H1 (cell line): ENCODE measurements around the gene OS9. TPM values are rescaled to one million over a fixed set of nuclear protein-coding genes. Genes with fewer than 3 reads are reported as not detected.

Experiments
- polyA plus RNA-seq, 7 experiments: library from polyadenylated mRNA; depleted of rRNA in 3 of 7; stranded (reverse) in 5 of 7; unstranded in 2 of 7; fragments of >200 nt in 5 of 7; fragments of 200-250 nt in 2 of 7; gene quantifications; 1 replicate in 5 of 7; 2 replicates in 1 of 7; 4 replicates in 1 of 7; pipeline versions ENCODE4 v1.2.1 to v1.2.3, GENCODE V29; 2011 to 2013; ENCODE audit warnings: missing spikeins in 2 of 7, mixed read lengths in 2 of 7
- total RNA-seq: library from RNA; stranded (reverse); fragmentation: NEBNext Ultra II Directional; extraction: Animal tissue kit (Norgen Biotek cat#: 25700); gene quantifications from 2 replicates; pipeline ENCODE4 v1.2.1, GENCODE V29; 2021
- TF ChIP-seq, protein P1 (sequence below): fragments of 300-600 bp; sonication (generic); IDR thresholded peaks from 2 replicates; pipeline ENCODE4 v1.7.1; 2012; ENCODE audit warnings: low read length, moderate library complexity, mild to moderate bottlenecking, inconsistent platforms; ENCODE audit not compliant: insufficient replicate concordance

OS9 gene
- total and polyA plus RNA-seq, 2 of the 8 experiments (the other 6 are each of a cell fraction or from before 2014, with no cell fraction given) = 71.0 to 108 TPM

DNA sequence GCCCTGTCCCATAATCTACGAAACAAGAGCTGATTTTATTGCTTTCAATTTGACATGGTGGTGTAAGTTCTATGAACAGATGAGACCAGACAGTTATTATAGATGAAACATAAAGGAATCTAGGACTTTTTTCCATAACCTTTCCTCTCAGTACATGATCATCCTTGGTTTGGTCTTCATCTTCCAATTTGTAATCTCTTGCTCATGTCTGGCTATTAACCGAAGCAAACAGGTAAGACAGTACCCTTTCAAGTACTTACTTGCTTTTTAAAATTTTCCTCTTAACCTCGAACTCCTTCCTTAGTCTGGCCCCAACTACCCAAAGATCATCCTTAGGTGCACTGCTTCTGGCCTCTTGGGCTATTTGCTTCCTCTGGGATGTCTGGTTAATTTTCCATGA lies 52.1 kb downstream of the OS9 start (continued):
- TF ChIP-seq, protein P1, sequence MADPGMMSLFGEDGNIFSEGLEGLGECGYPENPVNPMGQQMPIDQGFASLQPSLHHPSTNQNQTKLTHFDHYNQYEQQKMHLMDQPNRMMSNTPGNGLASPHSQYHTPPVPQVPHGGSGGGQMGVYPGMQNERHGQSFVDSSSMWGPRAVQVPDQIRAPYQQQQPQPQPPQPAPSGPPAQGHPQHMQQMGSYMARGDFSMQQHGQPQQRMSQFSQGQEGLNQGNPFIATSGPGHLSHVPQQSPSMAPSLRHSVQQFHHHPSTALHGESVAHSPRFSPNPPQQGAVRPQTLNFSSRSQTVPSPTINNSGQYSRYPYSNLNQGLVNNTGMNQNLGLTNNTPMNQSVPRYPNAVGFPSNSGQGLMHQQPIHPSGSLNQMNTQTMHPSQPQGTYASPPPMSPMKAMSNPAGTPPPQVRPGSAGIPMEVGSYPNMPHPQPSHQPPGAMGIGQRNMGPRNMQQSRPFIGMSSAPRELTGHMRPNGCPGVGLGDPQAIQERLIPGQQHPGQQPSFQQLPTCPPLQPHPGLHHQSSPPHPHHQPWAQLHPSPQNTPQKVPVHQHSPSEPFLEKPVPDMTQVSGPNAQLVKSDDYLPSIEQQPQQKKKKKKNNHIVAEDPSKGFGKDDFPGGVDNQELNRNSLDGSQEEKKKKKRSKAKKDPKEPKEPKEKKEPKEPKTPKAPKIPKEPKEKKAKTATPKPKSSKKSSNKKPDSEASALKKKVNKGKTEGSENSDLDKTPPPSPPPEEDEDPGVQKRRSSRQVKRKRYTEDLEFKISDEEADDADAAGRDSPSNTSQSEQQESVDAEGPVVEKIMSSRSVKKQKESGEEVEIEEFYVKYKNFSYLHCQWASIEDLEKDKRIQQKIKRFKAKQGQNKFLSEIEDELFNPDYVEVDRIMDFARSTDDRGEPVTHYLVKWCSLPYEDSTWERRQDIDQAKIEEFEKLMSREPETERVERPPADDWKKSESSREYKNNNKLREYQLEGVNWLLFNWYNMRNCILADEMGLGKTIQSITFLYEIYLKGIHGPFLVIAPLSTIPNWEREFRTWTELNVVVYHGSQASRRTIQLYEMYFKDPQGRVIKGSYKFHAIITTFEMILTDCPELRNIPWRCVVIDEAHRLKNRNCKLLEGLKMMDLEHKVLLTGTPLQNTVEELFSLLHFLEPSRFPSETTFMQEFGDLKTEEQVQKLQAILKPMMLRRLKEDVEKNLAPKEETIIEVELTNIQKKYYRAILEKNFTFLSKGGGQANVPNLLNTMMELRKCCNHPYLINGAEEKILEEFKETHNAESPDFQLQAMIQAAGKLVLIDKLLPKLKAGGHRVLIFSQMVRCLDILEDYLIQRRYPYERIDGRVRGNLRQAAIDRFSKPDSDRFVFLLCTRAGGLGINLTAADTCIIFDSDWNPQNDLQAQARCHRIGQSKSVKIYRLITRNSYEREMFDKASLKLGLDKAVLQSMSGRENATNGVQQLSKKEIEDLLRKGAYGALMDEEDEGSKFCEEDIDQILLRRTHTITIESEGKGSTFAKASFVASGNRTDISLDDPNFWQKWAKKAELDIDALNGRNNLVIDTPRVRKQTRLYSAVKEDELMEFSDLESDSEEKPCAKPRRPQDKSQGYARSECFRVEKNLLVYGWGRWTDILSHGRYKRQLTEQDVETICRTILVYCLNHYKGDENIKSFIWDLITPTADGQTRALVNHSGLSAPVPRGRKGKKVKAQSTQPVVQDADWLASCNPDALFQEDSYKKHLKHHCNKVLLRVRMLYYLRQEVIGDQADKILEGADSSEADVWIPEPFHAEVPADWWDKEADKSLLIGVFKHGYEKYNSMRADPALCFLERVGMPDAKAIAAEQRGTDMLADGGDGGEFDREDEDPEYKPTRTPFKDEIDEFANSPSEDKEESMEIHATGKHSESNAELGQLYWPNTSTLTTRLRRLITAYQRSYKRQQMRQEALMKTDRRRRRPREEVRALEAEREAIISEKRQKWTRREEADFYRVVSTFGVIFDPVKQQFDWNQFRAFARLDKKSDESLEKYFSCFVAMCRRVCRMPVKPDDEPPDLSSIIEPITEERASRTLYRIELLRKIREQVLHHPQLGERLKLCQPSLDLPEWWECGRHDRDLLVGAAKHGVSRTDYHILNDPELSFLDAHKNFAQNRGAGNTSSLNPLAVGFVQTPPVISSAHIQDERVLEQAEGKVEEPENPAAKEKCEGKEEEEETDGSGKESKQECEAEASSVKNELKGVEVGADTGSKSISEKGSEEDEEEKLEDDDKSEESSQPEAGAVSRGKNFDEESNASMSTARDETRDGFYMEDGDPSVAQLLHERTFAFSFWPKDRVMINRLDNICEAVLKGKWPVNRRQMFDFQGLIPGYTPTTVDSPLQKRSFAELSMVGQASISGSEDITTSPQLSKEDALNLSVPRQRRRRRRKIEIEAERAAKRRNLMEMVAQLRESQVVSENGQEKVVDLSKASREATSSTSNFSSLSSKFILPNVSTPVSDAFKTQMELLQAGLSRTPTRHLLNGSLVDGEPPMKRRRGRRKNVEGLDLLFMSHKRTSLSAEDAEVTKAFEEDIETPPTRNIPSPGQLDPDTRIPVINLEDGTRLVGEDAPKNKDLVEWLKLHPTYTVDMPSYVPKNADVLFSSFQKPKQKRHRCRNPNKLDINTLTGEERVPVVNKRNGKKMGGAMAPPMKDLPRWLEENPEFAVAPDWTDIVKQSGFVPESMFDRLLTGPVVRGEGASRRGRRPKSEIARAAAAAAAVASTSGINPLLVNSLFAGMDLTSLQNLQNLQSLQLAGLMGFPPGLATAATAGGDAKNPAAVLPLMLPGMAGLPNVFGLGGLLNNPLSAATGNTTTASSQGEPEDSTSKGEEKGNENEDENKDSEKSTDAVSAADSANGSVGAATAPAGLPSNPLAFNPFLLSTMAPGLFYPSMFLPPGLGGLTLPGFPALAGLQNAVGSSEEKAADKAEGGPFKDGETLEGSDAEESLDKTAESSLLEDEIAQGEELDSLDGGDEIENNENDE = no peak
